Stimulated activated naive CD4-positive, alpha-beta T cell treated with Interleukin-2 at 50 U/mL for 16 hours (primary cell): ENCODE measurements around the gene TRIP10.
A peak's percentile ranks its signal among the peaks of the same experiment; 100 is the strongest.
"Not testable (repeated sequence)": the region's sequence is repeated elsewhere in the genome, so short reads cannot be mapped to it uniquely, and the experiment has no call there.

Experiments used
- DNase-seq: peaks from one replicate; lab custom pipeline; 2025; lab: John Stamatoyannopoulos, UW

Gene TRIP10

DNA sequence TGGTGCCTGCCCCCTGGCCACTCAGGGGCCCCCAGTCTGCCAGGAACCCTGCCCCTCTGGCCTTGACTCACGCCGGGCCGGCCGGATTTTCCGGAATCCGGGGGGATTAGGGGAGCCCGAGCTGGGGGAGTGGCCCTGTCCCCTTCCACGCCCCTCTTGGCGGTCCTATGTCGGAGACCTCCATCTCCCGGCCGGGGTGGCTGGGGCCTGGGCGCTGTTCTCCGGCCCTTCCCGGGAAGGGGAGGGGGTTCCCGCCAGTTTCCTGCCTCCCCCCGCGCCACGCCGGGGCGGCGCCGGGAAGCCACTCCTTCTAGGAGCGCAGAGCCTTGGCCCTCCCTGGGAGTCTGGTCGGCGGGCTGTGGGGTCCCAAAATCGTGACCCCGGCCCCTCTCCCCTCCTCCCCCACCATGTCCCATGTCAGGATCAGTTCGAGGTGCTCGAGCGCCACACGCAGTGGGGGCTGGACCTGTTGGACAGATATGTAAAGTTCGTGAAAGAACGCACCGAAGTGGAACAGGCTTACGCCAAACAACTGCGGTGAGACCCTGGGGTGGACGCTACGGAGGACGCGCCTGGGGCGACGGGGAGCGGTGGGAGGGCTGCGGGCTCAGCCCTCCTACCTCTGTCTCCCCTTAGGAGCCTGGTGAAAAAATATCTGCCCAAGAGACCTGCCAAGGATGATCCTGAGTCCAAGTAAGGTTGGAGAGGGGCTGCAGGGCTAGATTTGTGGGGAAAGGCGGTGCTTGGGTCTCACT lies 1.3 kb downstream of the TRIP10 start:
- DNase-seq = no peak

DNA sequence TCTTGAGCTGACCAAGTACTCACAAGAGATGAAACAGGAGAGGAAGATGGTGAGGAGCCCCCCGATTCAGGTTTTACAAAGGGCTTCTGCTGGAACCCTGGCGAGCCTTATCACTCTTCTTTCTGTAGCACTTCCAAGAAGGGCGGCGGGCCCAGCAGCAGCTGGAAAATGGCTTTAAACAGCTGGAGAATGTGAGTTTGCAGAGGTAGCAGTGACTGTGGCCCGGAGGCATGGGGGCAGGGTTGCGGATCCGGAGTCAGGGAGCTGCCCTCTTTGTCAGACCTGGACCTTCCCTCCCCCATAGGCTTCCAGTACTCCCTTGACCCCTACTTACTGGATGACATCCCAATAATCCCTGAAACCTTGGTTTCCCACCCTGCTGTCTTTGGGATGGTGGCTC lies 3.6 kb downstream of the TRIP10 start:
- DNase-seq = no peak

- no peak for DNase-seq
These were observed 4.4 kb downstream of the TRIP10 start for GRCh38 chr19:6743714-6744380.

GRCh38 chr19:6744381-6745301 lies 5.2 kb downstream of the TRIP10 start:
- DNase-seq = no peak

GRCh38 chr19:6745965-6746364 lies 6.5 kb downstream of the TRIP10 start:
- no peak for DNase-seq

DNA sequence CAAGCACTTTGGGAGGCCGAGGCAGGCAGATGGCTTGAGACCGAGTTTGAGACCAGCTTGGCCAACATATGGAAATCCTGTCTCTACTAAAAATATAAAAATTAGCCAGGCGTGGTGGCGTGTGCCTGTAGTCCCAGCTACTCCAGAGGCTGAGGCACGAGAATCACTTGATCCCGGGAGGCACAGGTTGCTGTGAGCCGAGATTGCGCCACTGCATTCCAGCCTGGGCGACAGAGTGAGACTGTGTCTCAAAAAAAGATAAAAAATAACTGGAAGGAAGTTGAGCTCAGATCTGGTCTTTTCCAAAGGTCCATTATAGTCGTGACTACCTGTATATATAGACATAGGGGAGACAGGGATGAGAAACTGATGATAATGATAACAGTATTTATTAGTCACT lies 9.1 kb downstream of the TRIP10 start:
- DNase-seq = not testable (repeated sequence)

DNA sequence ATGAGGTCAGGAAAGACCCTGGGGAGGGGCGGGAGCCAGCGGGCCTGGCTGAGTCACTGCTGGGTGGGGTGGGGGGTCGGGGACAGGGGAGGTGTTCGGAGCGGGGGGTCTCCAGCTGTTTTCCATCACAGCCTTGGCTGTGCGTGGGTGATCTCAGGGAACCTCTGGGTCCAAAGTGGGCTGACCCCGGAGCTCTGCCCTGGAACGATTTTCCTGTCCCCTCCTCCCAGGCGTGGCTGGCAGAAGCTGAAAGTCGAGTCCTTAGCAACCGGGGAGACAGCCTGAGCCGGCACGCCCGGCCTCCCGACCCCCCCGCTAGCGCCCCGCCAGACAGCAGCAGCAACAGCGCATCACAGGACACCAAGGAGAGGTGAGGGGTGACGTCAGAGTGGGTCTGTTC lies 10.6 kb downstream of the TRIP10 start:
- no peak for DNase-seq

DNA sequence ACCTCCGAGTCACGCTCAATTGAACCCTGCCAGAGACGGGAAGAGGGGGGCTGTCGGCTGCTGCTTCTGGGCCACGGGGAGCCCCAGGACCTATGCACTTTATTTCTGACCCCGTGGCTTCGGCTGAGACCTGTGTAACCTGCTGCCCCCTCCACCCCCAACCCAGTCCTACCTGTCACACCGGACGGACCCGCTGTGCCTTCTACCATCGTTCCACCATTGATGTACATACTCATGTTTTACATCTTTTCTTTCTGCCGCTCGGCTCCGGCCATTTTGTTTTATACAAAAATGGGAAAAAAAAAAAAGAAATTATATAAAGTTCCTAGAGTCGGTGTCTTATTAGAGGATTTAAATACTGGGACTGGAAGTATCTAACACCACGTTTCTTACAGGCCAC lies 11.7 kb downstream of the TRIP10 start:
- DNase-seq = no peak

DNA sequence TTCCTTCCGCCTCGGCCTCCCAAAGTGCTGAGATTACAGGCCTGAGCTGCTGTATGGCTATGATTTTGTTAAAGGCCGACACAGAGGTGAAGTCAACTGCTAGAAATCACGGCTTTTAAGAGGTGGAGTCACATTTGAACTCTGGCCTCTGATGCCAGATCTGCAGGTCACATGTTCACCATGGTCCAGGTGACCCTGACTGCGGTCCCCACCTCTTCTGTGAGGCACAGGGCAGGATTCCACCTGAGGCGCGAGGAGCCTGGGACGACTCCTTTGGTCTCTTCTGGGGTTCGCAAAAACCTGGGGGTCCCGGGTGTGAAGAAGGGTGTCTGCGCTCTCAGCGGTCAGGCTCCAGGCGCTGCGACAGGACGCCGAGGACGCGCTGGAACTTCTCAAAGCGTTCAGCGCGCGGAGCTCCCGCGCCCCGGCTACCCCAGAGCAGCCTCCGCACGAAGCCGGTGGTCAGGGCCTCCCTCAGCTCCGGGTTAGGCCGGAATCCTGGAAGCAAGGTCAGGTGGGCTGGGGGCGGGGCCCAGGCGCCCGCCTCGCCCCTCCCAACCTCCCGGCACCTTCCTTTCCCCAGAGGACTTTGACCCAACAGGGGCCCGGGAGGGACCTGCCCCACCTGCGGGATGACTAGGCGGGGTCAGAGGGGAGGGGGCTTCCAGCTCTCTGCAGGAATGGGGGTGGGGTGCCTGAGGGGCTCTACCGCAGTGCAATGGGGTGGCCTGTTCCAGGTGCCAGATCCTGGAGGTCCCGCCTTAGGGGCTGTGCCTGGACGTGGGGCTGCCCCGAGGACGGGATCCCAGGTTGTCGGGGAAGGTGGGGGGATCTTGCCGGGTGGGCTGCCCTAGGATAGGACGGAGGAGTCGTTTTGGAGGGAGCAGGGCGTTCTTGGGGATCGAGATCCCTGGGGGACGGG lies 13.0 kb downstream of the TRIP10 start:
- DNase-seq = no peak

DNA sequence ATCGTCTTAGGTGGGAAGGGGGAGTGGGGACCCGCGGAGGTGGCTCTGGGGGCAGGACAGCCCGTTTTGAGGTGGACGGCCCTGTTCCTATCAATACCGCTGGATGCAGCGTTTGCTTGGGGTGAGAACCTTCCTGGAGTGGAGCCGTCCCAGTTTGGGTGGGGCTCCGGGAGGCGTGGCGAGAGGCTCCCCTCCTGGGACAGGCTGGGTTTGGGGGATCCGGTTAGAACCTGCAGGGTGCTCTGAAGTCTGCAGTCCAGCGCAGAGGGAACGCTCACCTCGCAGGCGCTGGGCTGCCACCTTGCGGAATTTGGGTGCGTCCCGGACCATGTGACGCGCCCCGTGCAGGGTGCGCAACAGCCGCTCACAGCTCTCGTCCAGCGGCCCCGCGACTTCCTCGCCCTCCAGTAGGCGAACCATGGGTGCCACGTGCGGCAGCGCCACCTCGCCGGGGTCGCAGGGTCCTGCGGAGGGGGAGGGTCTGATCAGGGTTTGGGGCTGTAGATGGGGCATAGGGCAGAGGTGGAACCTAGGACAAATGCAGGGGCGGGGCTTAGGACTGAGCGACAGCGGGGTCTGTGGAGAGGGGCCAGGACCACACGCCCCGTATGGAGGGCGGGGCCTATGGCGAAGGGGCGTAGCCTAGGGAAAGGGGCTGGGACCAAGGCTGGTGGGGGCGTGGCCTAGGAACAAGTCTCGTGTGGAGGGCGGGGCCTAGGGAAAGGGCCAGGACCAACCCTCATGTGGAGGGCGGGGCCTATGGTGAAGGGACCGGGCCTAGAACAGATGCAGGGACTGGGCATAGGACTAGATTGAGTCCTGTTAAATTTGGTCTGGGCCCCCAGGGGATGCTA lies 13.9 kb downstream of the TRIP10 start:
- peak; percentile 74 for DNase-seq

- DNase-seq = no peak
These were observed 14.7 kb downstream of the TRIP10 start for GRCh38 chr19:6754136-6754535.

- no peak for DNase-seq
These were observed 15.4 kb downstream of the TRIP10 start for GRCh38 chr19:6754653-6755463.

GRCh38 chr19:6760606-6761005 lies 21.1 kb downstream of the TRIP10 start:
- DNase-seq = no peak

GRCh38 chr19:6761053-6761676 lies 21.7 kb downstream of the TRIP10 start:
- no peak for DNase-seq

- DNase-seq = not testable (repeated sequence)
These were observed 22.8 kb downstream of the TRIP10 start for GRCh38 chr19:6762253-6762797.

DNA sequence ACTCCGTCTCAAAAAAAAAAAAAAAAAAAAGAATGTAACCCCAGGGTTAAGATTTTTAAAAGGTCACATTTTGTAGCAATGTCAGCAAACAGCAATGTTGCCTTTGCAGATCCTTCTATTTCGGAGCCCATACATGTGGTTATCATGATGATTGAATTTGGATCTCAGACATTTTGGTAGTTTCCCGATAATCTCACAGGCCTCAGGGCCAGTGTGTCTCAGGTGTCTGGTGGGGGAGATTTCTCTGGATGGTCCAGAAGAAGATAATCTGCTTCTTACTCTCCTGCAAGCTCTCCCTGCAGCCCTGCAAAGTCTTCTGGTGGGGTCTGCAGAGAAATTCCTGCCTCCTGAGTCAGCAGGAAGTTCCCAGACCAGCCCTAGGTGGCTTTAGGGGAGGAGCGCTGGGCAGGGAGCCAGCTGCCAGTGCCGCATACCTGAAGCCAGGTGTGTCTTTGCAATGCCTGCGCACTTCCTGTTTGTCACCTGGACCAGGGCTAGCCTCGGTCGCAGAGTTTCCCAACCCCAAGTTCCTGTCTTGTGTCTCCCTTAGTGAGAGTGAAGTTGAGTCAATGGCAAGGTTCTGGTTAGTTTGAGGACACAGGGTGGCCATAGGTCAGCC lies 26.4 kb downstream of the TRIP10 start:
- no peak for DNase-seq

GRCh38 chr19:6766357-6767080 lies 27.0 kb downstream of the TRIP10 start:
- no peak for DNase-seq

GRCh38 chr19:6767081-6767356 lies 27.5 kb downstream of the TRIP10 start:
- peak; percentile 54 for DNase-seq
